OCI-LY3 (cell line): Measurements from ENCODE around the gene COA8.

Experiments used
- EZH2phosphoT487 ChIP-seq: fragments of 200-600 bp; shearing (Covaris generic); IDR thresholded peaks from 2 replicates; pipeline ENCODE4 v1.6.1; 2018; ENCODE audit warnings: antibody characterized with exemption, mixed run types, low read depth
- TF ChIP-seq, protein P1 (sequence below): fragments of 200-600, 300-600 bp; sonication (generic); IDR thresholded peaks from 2 replicates; pipeline ENCODE4 v1.5.1; 2014; ENCODE audit warnings: antibody characterized with exemption, low read length, low read depth

DNA sequence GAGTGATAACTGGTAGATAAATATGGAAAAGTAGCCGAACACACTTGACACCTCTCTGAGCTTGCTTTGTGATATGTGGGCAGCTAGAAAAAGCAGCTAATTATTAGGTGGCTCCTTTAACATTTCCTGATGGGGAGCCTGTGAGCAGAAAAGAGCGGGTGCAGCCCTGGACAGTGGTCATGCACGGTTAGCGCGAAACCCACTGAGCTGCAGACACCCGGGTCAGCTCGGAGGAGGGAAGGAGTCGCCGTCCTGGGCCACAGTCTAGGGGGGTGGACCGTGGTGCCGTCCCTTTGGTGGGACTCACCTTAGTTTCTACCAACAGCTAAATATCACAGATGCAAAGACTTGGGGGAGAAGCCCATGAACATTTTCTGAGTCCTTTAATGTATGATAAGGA is 6.6 kb downstream of the COA8 start:
- TF ChIP-seq, protein P1, sequence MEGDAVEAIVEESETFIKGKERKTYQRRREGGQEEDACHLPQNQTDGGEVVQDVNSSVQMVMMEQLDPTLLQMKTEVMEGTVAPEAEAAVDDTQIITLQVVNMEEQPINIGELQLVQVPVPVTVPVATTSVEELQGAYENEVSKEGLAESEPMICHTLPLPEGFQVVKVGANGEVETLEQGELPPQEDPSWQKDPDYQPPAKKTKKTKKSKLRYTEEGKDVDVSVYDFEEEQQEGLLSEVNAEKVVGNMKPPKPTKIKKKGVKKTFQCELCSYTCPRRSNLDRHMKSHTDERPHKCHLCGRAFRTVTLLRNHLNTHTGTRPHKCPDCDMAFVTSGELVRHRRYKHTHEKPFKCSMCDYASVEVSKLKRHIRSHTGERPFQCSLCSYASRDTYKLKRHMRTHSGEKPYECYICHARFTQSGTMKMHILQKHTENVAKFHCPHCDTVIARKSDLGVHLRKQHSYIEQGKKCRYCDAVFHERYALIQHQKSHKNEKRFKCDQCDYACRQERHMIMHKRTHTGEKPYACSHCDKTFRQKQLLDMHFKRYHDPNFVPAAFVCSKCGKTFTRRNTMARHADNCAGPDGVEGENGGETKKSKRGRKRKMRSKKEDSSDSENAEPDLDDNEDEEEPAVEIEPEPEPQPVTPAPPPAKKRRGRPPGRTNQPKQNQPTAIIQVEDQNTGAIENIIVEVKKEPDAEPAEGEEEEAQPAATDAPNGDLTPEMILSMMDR = no peak
- TF ChIP-seq EZH2phosphoT487 = no peak
